HepG2 (cell line): Measurements from ENCODE around the gene EPS8L1. TPM values are rescaled to one million over a fixed set of nuclear protein-coding genes. Genes with fewer than 3 reads are reported as not detected.

ENCODE experiments used
- AKAP8 ChIP-seq: sonication (generic); formaldehyde crosslinking; IDR thresholded peaks from 2 replicates; pipeline ENCODE4 v1.5.1; 2020; ENCODE audit warnings: mild to moderate bottlenecking, missing genetic modification reagents
- ATF7 ChIP-seq, 2 experiments: fragments of 450-650 bp in 1 of 2; sonication (generic) in 1 of 2; formaldehyde crosslinking in 1 of 2; IDR thresholded peaks; 2 replicates each; pipeline versions ENCODE4 v1.4.0 to v1.6.1; 2016 to 2020; ENCODE audit warnings: antibody characterized with exemption in 1 of 2, mild to moderate bottlenecking in 1 of 2, missing genetic modification reagents in 1 of 2
- JARID2 ChIP-seq: sonication (generic); formaldehyde crosslinking; IDR thresholded peaks from 2 replicates; pipeline ENCODE4 v1.8.1; 2023; ENCODE audit warnings: missing genetic modification reagents, inconsistent platforms; ENCODE audit not compliant: insufficient replicate concordance
- XBP1 ChIP-seq: sonication (generic); formaldehyde crosslinking; IDR thresholded peaks from 2 replicates; pipeline ENCODE4 v1.5.0; 2020; ENCODE audit warnings: missing genetic modification reagents
- ZBTB38 ChIP-seq: sonication (generic); formaldehyde crosslinking; IDR thresholded peaks from 2 replicates; pipeline ENCODE4 v1.5.1; 2020; ENCODE audit warnings: mild to moderate bottlenecking, missing genetic modification reagents
- ZBTB42 ChIP-seq: sonication (generic); formaldehyde crosslinking; IDR thresholded peaks from 2 replicates; pipeline ENCODE4 v1.5.0; 2020; ENCODE audit warnings: mild to moderate bottlenecking, missing genetic modification reagents
- ZNF121 ChIP-seq: sonication (generic); formaldehyde crosslinking; IDR thresholded peaks from 2 replicates; pipeline ENCODE4 v1.5.0; 2020; ENCODE audit warnings: mild to moderate bottlenecking, missing genetic modification reagents
- ZNF24 ChIP-seq: fragments of 450-650 bp; IDR thresholded peaks from 2 replicates; pipeline ENCODE4 v1.6.1; 2017; ENCODE audit warnings: antibody characterized with exemption, mild to moderate bottlenecking
- ZNF354B ChIP-seq: sonication (generic); formaldehyde crosslinking; IDR thresholded peaks from 2 replicates; pipeline ENCODE4 v1.8.0; 2022; ENCODE audit warnings: mild to moderate bottlenecking, missing genetic modification reagents
- ZNF468 ChIP-seq: sonication (generic); formaldehyde crosslinking; IDR thresholded peaks from 2 replicates; pipeline ENCODE4 v1.8.0; 2022; ENCODE audit warnings: mild to moderate bottlenecking, moderate library complexity, missing genetic modification reagents
- ZNF703 ChIP-seq: sonication (generic); formaldehyde crosslinking; IDR thresholded peaks from 2 replicates; pipeline ENCODE4 v1.5.1; 2020; ENCODE audit warnings: missing genetic modification reagents, mild to moderate bottlenecking, moderate library complexity, borderline replicate concordance
- polyA plus RNA-seq, 8 experiments: library from polyadenylated mRNA; depleted of rRNA in 3 of 8; stranded (reverse) in 7 of 8; unstranded in 1 of 8; fragments of >200 nt; fragmentation: Illumina TruSeq in 4 of 8; extraction: Trizol in 4 of 8; gene quantifications; 2 replicates each; pipeline versions ENCODE4 v1.2.1 to v1.2.3, GENCODE V29; 2011 to 2016; ENCODE audit warnings: low read depth in 4 of 8, missing spikeins in 1 of 8, mixed read lengths in 1 of 8; ENCODE audit not compliant: insufficient read depth in 1 of 8
- total RNA-seq, 5 experiments: library from RNA; depleted of rRNA; stranded (reverse); fragments of >200 nt; fragmentation: Illumina TruSeq; extraction: Trizol; gene quantifications; 2 replicates each; pipeline ENCODE4 v1.2.3, GENCODE V29; 2016; ENCODE audit warnings: low read depth in 1 of 5
- TF ChIP-seq, protein P1 (sequence below): sonication (generic); formaldehyde crosslinking; IDR thresholded peaks from 2 replicates; pipeline ENCODE4 v1.4.0; 2020; ENCODE audit warnings: mild to moderate bottlenecking, missing genetic modification reagents, borderline replicate concordance
- TF ChIP-seq, protein P2 (sequence below): sonication (generic); formaldehyde crosslinking; IDR thresholded peaks from one replicate; pipeline ENCODE4 v1.5.1; 2020; ENCODE audit warnings: mild to moderate bottlenecking, missing genetic modification reagents; ENCODE audit errors: not compliant biosample characterization
- TF ChIP-seq, protein P3 (sequence below): sonication (generic); formaldehyde crosslinking; IDR thresholded peaks from 2 replicates; pipeline ENCODE4 v1.4.0; 2020; ENCODE audit warnings: mild to moderate bottlenecking, low read depth, missing genetic modification reagents

EPS8L1 gene
- total and polyA plus RNA-seq, 2 of the 13 experiments (the other 11 are each of a cell fraction or from before 2014, with no cell fraction given) = 3.0 to 6.3 TPM

DNA sequence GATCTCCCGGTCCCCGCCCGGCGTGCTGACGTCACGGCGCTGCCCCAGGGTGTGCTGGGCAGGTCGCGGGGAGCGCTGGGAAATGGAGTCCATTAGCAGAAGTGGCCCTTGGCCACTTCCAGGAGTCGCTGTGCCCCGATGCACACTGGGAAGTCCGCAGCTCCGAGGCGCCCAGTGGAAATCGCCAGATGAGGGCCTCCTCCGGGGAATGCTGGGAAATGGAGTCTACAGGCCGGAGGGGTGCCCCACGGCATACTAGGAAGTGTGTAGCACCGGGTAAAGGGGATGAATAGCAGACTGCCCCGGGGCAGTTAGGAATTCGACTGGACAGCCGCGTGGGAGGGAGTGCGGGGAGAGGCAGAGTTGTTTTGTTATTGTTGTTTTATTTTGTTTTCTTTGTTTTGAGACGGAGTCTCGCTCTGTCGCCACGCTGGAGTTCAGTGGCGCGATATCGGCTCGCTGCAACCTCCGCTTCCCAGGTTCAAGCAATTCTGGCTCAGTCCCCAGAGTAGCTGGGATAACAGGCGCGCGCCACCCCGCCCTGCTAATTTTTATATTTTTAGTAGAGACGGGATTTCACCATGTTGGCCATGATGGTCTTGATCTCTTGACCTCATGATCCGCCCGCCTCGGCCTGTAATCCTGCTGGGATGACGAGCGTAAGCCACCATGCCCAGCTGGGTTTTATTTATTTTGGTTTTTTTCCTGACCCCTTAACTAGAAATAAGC lies 42.2 kb downstream of the EPS8L1 start (continued):
- TF ChIP-seq, protein P1, sequence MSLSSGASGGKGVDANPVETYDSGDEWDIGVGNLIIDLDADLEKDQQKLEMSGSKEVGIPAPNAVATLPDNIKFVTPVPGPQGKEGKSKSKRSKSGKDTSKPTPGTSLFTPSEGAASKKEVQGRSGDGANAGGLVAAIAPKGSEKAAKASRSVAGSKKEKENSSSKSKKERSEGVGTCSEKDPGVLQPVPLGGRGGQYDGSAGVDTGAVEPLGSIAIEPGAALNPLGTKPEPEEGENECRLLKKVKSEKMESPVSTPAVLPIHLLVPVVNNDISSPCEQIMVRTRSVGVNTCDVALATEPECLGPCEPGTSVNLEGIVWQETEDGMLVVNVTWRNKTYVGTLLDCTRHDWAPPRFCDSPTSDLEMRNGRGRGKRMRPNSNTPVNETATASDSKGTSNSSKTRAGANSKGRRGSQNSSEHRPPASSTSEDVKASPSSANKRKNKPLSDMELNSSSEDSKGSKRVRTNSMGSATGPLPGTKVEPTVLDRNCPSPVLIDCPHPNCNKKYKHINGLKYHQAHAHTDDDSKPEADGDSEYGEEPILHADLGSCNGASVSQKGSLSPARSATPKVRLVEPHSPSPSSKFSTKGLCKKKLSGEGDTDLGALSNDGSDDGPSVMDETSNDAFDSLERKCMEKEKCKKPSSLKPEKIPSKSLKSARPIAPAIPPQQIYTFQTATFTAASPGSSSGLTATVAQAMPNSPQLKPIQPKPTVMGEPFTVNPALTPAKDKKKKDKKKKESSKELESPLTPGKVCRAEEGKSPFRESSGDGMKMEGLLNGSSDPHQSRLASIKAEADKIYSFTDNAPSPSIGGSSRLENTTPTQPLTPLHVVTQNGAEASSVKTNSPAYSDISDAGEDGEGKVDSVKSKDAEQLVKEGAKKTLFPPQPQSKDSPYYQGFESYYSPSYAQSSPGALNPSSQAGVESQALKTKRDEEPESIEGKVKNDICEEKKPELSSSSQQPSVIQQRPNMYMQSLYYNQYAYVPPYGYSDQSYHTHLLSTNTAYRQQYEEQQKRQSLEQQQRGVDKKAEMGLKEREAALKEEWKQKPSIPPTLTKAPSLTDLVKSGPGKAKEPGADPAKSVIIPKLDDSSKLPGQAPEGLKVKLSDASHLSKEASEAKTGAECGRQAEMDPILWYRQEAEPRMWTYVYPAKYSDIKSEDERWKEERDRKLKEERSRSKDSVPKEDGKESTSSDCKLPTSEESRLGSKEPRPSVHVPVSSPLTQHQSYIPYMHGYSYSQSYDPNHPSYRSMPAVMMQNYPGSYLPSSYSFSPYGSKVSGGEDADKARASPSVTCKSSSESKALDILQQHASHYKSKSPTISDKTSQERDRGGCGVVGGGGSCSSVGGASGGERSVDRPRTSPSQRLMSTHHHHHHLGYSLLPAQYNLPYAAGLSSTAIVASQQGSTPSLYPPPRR (CRISPR knock-in tag) = no peak
- TF ChIP-seq, protein P2, sequence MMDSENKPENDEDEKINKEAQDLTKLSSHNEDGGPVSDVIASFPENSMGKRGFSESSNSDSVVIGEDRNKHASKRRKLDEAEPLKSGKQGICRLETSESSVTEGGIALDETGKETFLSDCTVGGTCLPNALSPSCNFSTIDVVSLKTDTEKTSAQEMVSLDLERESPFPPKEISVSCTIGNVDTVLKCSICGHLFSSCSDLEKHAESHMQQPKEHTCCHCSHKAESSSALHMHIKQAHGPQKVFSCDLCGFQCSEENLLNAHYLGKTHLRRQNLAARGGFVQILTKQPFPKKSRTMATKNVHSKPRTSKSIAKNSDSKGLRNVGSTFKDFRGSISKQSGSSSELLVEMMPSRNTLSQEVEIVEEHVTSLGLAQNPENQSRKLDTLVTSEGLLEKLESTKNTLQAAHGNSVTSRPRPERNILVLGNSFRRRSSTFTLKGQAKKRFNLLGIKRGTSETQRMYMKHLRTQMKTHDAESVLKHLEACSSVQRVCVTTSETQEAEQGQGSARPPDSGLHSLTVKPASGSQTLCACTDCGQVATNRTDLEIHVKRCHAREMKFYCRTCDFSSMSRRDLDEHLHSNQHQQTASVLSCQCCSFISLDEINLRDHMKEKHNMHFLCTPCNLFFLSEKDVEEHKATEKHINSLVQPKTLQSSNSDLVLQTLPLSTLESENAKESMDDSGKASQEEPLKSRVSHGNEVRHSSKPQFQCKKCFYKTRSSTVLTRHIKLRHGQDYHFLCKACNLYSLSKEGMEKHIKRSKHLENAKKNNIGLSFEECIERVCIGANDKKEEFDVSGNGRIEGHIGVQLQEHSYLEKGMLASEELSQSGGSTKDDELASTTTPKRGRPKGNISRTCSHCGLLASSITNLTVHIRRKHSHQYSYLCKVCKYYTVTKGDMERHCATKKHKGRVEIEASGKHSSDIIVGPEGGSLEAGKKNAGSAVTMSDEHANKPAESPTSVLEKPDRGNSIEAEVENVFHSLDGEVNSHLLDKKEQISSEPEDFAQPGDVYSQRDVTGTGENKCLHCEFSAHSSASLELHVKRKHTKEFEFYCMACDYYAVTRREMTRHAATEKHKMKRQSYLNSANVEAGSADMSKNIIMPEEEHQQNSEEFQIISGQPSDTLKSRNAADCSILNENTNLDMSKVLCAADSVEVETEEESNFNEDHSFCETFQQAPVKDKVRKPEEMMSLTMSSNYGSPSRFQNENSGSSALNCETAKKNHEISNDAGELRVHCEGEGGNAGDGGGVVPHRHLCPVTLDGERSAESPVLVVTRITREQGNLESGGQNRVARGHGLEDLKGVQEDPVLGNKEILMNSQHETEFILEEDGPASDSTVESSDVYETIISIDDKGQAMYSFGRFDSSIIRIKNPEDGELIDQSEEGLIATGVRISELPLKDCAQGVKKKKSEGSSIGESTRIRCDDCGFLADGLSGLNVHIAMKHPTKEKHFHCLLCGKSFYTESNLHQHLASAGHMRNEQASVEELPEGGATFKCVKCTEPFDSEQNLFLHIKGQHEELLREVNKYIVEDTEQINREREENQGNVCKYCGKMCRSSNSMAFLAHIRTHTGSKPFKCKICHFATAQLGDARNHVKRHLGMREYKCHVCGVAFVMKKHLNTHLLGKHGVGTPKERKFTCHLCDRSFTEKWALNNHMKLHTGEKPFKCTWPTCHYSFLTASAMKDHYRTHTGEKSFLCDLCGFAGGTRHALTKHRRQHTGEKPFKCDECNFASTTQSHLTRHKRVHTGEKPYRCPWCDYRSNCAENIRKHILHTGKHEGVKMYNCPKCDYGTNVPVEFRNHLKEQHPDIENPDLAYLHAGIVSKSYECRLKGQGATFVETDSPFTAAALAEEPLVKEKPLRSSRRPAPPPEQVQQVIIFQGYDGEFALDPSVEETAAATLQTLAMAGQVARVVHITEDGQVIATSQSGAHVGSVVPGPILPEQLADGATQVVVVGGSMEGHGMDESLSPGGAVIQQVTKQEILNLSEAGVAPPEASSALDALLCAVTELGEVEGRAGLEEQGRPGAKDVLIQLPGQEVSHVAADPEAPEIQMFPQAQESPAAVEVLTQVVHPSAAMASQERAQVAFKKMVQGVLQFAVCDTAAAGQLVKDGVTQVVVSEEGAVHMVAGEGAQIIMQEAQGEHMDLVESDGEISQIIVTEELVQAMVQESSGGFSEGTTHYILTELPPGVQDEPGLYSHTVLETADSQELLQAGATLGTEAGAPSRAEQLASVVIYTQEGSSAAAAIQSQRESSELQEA (CRISPR knock-in tag) = no peak
- no peak for TF ChIP-seq XBP1 (CRISPR knock-in tag)
- no peak for TF ChIP-seq ZNF354B (CRISPR knock-in tag)
- 0 out of 2 replicates have a peak, but pooled peaks have one; percentile 41 for TF ChIP-seq ZBTB42
- no peak for TF ChIP-seq AKAP8 (CRISPR knock-in tag)
- no peak for TF ChIP-seq ZNF24
- TF ChIP-seq ZNF121 (CRISPR knock-in tag) = no peak
- no peak for TF ChIP-seq ZBTB38 (CRISPR knock-in tag)
- TF ChIP-seq JARID2 = no peak
- no peak for TF ChIP-seq ZNF703 (CRISPR knock-in tag)
- TF ChIP-seq ATF7 (IDR thresholded peaks at IDR 0.05) = no peak
- TF ChIP-seq ATF7 (CRISPR knock-in tag; IDR thresholded peaks at IDR 0.05) = no peak
- TF ChIP-seq, protein P3, sequence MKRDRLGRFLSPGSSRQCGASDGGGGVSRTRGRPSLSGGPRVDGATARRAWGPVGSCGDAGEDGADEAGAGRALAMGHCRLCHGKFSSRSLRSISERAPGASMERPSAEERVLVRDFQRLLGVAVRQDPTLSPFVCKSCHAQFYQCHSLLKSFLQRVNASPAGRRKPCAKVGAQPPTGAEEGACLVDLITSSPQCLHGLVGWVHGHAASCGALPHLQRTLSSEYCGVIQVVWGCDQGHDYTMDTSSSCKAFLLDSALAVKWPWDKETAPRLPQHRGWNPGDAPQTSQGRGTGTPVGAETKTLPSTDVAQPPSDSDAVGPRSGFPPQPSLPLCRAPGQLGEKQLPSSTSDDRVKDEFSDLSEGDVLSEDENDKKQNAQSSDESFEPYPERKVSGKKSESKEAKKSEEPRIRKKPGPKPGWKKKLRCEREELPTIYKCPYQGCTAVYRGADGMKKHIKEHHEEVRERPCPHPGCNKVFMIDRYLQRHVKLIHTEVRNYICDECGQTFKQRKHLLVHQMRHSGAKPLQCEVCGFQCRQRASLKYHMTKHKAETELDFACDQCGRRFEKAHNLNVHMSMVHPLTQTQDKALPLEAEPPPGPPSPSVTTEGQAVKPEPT (CRISPR knock-in tag) = no peak
- no peak for TF ChIP-seq ZNF468 (CRISPR knock-in tag)
